OCI-LY1 (cell line): Measurements from ENCODE around the gene NUDCD3.

Experiments
- H2AFZ ChIP-seq: fragments of 200-600 bp; sonication (generic), shearing (Covaris generic); 2 replicates; pipeline ENCODE4 v1.6.0; 2014; ENCODE audit warnings: antibody characterized with exemption, mild to moderate bottlenecking, low read length
- H3F3A ChIP-seq: fragments of 200-600 bp; sonication (generic), shearing (Covaris generic); 2 replicates; pipeline ENCODE4 v1.6.0; 2014; ENCODE audit warnings: mild to moderate bottlenecking, antibody characterized with exemption, low read length, moderate library complexity; ENCODE audit not compliant: insufficient read depth
- H3K27ac ChIP-seq: fragments of 200-600 bp; sonication (generic); 2 replicates; pipeline ENCODE4 v1.5.1; 2014; ENCODE audit warnings: low read length, mixed run types, mild to moderate bottlenecking, low read depth; ENCODE audit not compliant: poor library complexity, severe bottlenecking
- H3K27me3 ChIP-seq: fragments of 200-600 bp; sonication (generic); 2 replicates; pipeline ENCODE4 v1.6.0; 2014; ENCODE audit warnings: antibody characterized with exemption, mild to moderate bottlenecking, low read length, moderate library complexity; ENCODE audit not compliant: insufficient read depth
- H3K36me3 ChIP-seq: fragments of 200-600 bp; sonication (generic); 2 replicates; pipeline ENCODE4 v1.6.1; 2014; ENCODE audit warnings: mild to moderate bottlenecking, antibody characterized with exemption, low read length, moderate library complexity, mixed read lengths; ENCODE audit not compliant: insufficient read depth
- H3K4me1 ChIP-seq: fragments of 200-600 bp; sonication (generic); 2 replicates; pipeline ENCODE4 v1.5.1; 2014; ENCODE audit warnings: mild to moderate bottlenecking, low read length, moderate library complexity; ENCODE audit not compliant: insufficient read depth, severe bottlenecking
- H3K4me2 ChIP-seq: fragments of 200-600 bp; sonication (generic), shearing (Covaris generic); 2 replicates; pipeline ENCODE4 v1.6.1; 2014; ENCODE audit warnings: low read length
- H3K4me3 ChIP-seq: fragments of 200-600 bp; sonication (generic); 2 replicates; pipeline ENCODE4 v1.5.1; 2014; ENCODE audit warnings: low read length, low read depth, mild to moderate bottlenecking, mixed read lengths; ENCODE audit not compliant: poor library complexity, severe bottlenecking
- H3K79me2 ChIP-seq: fragments of 200-600 bp; shearing (Covaris generic); 2 replicates; pipeline ENCODE4 v1.6.1; 2016; ENCODE audit warnings: mixed run types, low read length, mixed read lengths; ENCODE audit not compliant: insufficient read depth
- H3K9ac ChIP-seq: fragments of 200-600 bp; sonication (generic), shearing (Covaris generic); 2 replicates; pipeline ENCODE4 v1.6.1; 2014; ENCODE audit warnings: mild to moderate bottlenecking, low read length, mixed read lengths
- H3K9me2 ChIP-seq: fragments of 200-600 bp; sonication (generic), shearing (Covaris generic); 2 replicates; pipeline ENCODE4 v1.6.1; 2014; ENCODE audit warnings: low read depth, mild to moderate bottlenecking, low read length, mixed read lengths
- H3K9me3 ChIP-seq: fragments of 200-600 bp; shearing (Covaris generic); 2 replicates; pipeline ENCODE4 v1.6.1; 2014; ENCODE audit warnings: low read length, mixed read lengths
- H4K20me1 ChIP-seq: fragments of 200-600 bp; sonication (generic), shearing (Covaris generic); 2 replicates; pipeline ENCODE4 v1.6.0; 2016; ENCODE audit warnings: mild to moderate bottlenecking, low read length; ENCODE audit not compliant: insufficient read depth
- EZH2 ChIP-seq: fragments of 200-600 bp; sonication (generic), shearing (Covaris generic); IDR thresholded peaks from 2 replicates; pipeline ENCODE4 v1.8.0; 2017; ENCODE audit warnings: borderline replicate concordance, mixed run types, mild to moderate bottlenecking, antibody characterized with exemption, low read length, moderate library complexity, mixed read lengths
- TF ChIP-seq, protein P1 (sequence below): fragments of 200-600 bp; sonication (generic), shearing (Covaris generic); IDR thresholded peaks from 2 replicates; pipeline ENCODE4 v1.5.1; 2017; ENCODE audit warnings: mild to moderate bottlenecking, antibody characterized with exemption, low read length, moderate library complexity, mixed read lengths

Gene NUDCD3

DNA sequence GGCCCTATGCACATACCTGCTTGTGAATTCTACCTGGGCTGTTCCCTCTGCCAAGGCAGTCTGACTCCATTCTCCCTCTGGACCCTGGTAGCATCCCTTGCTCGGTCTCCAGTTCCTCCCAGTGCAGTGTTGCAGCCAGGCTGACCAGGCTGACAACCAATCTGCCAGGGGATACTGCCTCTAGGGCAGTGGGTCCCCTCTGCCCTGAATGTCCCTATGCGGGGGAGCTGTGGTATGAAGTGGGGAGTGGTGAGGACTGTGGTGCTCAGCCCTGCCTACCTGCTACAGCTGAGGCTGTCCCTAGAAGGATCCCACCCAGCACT is 117.1 kb downstream of the NUDCD3 start:
- H3K9me3 ChIP-seq: no peaks in the 10 kb centered on the region

DNA sequence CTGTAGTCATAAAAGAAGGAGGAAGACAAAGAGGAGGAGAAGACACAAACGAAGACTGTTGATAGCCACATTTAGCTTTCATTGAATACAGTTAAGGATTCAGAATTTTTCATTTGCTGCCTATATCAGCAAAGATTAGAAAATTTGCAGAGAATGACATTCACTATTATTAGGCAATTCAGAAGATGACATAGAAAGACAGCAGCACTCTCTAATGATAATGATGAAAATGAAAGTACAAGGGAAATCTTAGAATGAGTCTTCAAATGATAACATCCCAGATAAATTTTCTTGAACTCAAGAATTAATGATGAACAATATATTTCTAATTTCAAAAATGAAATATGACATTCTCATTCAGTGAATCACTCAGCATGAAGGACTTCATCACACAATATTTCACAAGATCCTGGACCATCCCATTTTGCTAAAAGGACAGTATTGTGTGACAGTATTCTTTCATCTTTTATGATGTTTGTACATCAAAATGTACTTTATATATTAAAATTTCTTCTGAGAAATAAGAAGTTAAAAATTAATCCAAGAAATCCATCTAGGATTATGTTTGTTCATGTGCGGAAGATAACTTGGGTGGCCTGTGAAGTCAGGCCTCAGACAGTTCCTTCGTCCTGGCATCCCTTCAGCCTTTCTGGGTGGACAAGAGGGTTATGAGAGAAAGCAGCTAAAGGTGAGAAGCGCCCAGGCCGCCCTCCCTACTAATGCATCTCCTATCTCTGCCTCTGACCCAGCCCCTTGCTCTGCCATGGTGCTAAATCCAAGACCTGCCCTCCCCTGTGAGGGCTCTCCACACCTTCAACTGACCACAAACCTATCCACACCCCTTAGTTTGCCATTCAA is 117.7 kb downstream of the NUDCD3 start:
- no peaks in the 10 kb centered on the region for H3K36me3 ChIP-seq
- no peak overlapping the region for H3K4me3 ChIP-seq
- no peaks in the 10 kb centered on the region for H3K9me2 ChIP-seq
- H3K9me3 ChIP-seq: no peaks in the 10 kb centered on the region
- no peaks in the 10 kb centered on the region for H4K20me1 ChIP-seq
- H3K79me2 ChIP-seq: no peaks in the 10 kb centered on the region
- H3K4me2 ChIP-seq: no peak overlapping the region
- TF ChIP-seq, protein P1, sequence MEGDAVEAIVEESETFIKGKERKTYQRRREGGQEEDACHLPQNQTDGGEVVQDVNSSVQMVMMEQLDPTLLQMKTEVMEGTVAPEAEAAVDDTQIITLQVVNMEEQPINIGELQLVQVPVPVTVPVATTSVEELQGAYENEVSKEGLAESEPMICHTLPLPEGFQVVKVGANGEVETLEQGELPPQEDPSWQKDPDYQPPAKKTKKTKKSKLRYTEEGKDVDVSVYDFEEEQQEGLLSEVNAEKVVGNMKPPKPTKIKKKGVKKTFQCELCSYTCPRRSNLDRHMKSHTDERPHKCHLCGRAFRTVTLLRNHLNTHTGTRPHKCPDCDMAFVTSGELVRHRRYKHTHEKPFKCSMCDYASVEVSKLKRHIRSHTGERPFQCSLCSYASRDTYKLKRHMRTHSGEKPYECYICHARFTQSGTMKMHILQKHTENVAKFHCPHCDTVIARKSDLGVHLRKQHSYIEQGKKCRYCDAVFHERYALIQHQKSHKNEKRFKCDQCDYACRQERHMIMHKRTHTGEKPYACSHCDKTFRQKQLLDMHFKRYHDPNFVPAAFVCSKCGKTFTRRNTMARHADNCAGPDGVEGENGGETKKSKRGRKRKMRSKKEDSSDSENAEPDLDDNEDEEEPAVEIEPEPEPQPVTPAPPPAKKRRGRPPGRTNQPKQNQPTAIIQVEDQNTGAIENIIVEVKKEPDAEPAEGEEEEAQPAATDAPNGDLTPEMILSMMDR: no peak
- no peak for TF ChIP-seq EZH2
- H3K4me1 ChIP-seq: peaks cover 3% of the 10 kb centered on the region
- no peaks in the 10 kb centered on the region; the same call in 1 of the 2 replicates for H3K27me3 ChIP-seq
- no peak overlapping the region for H3K27ac ChIP-seq
- no peak overlapping the region for H2AFZ ChIP-seq
- H3F3A ChIP-seq: no peaks in the 10 kb centered on the region
- no peak overlapping the region for H3K9ac ChIP-seq

More for the DNA sequence above, 117.1 kb downstream of the NUDCD3 start:
- Histone ChIP-seq H3K4me2 (no peak overlapping the region), H3F3A (no peaks in the 10 kb centered on the region), H2AFZ (no peak overlapping the region), H4K20me1 (no peaks in the 10 kb centered on the region), H3K4me1 (peaks cover 9% of the 10 kb centered on the region), H3K79me2 (no peaks in the 10 kb centered on the region), H3K27me3 (no peaks in the 10 kb centered on the region), H3K4me3 (no peak overlapping the region), H3K36me3 (no peaks in the 10 kb centered on the region), H3K27ac (no peak overlapping the region), H3K9me2 (no peaks in the 10 kb centered on the region), H3K9ac (no peak overlapping the region)
- TF ChIP-seq EZH2: no peak
- TF ChIP-seq, protein P1: no peak

DNA sequence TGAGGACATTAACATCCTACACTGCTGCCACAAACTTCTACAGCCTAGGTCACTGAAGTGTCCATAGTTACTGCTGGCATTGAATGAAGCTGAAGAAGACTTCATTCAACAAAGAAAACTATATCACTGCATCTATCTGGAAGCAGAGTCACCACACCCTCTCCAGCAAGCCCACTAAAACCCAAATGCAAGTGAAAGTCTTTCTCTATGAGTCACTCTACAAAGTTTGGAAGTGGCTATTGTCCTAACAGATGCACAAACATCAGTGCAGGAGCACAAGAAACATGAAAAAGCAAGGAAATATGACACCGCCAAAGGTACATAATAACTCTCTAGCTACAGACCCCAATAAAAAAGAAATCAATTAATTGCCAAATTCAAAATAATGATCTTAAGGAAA is 121.6 kb downstream of the NUDCD3 start:
- no peaks in the 10 kb centered on the region for H3K36me3 ChIP-seq
- H3K27ac ChIP-seq: no peak overlapping the region
- no peak overlapping the region for H3K9ac ChIP-seq
- no peaks in the 10 kb centered on the region; the same call in 1 of the 2 replicates for H3K27me3 ChIP-seq
- no peak for TF ChIP-seq EZH2
- TF ChIP-seq, protein P1: no peak
- H3K79me2 ChIP-seq: no peaks in the 10 kb centered on the region
- no peaks in the 10 kb centered on the region for H4K20me1 ChIP-seq
- no peak overlapping the region for H3K4me2 ChIP-seq
- no peaks in the 10 kb centered on the region for H3K9me3 ChIP-seq
- H3K4me3 ChIP-seq: no peak overlapping the region
- H2AFZ ChIP-seq: no peak overlapping the region
- no peaks in the 10 kb centered on the region for H3F3A ChIP-seq
- H3K4me1 ChIP-seq: no peaks in the 10 kb centered on the region
- no peaks in the 10 kb centered on the region for H3K9me2 ChIP-seq
